ENCODE measurements around the gene TRIP12.
"Not testable (repeated sequence)": the region's sequence is repeated elsewhere in the genome, so short reads cannot be mapped to it uniquely, and the experiment has no call there.

Gene TRIP12

DNA sequence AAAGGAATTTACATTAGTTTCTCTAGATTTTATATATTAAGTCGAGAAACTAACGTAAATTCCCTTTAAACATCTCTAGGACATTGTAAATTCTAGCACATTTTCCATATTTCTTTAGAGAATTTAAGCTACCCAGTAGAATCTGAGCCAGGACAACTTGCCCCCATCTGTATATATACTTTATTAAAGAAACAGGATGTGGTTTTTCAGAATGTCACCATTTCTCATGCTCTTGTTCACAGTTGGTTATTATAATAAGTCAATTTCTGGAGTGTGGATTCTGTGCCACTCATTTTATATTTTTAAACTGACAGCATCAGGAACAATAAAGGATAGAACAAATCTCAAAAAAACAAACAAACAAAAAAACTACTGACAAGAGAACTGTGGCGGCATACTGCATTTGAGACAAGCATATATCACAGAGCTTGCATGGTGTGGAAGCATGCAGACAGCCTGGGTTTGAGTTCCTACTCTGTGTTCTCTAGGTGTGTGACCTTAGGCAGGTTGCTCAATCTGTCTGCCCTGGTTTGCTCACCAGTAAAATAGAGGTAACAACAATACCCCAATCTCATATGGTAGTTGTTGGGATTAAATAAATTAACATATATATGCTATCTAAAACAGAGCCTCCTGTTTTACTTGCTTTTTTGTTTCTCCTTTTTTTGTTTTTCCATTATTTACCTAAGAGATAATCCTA, 146.0 kb downstream of the TRIP12 start:
- no peaks in the 10 kb centered on the region for H3K9me3 ChIP-seq (ENCODE audit: control insufficient read depth, insufficient read depth, low read length)
- peaks cover 13% of the 10 kb centered on the region for H3K36me3 ChIP-seq (ENCODE audit: insufficient read depth, low read length)

DNA sequence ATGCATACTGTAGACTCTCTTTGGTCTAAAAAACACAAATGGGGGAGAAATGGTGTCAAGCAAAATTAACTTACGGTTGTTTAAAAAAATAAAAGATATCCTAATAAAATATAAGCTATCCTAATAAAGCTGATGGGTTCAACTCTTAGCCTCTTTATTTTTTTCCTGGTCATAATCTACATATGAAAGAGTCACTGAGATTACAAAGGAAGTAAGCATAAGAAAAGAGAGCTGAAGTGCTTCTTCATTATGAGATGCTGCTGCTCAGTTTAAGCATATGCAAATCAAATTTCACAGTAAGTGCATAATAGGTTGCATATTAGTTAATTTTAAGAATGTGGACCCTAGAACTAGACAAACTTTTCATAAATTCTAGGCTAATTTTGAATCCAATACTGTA, 147.6 kb downstream of the TRIP12 start:
- peaks cover 16% of the 10 kb centered on the region for H3K36me3 ChIP-seq (ENCODE audit: insufficient read depth, low read length)
- H3K9ac ChIP-seq (ENCODE audit: low read depth, low read length), result no peak overlapping the region

More for the DNA sequence above, 146.0 kb downstream of the TRIP12 start:
- H3K9ac ChIP-seq (ENCODE audit: low read depth, low read length), result no peak overlapping the region; the same call in 1 of the 2 replicates
- H3K4me1 ChIP-seq (ENCODE audit: insufficient read depth, low read length), result peaks cover 32% of the 10 kb centered on the region

DNA sequence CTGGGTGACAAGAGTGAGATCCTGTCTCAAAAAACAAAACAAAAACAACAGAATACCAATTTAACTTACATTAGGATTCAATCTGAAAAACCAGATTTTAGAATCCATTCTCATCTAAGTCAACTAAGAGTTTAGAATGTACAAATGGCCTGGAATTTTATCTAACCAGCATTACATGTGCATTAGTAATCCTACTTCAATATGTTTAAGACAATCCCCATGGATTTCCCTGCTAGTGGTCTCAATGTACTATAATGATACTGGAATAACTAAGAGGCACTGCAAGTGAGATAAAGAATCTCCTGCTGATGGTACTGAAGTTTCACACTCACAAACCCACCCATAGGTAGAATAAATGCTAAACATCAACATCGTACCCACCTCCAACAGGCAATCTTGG, 153.6 kb downstream of the TRIP12 start:
- Histone ChIP-seq H3K9me3 (ENCODE audit: control insufficient read depth, insufficient read depth, low read length) (no peaks in the 10 kb centered on the region), H3K9ac (ENCODE audit: low read depth, low read length) (no peak overlapping the region), H3K36me3 (ENCODE audit: insufficient read depth, low read length) (peaks cover 14% of the 10 kb centered on the region), H3K4me1 (ENCODE audit: insufficient read depth, low read length) (no peaks in the 10 kb centered on the region)

More for the DNA sequence above, 147.6 kb downstream of the TRIP12 start:
- H3K4me1 ChIP-seq (ENCODE audit: insufficient read depth, low read length), result peaks cover 27% of the 10 kb centered on the region
- H3K9me3 ChIP-seq (ENCODE audit: control insufficient read depth, insufficient read depth, low read length), result no peaks in the 10 kb centered on the region

DNA sequence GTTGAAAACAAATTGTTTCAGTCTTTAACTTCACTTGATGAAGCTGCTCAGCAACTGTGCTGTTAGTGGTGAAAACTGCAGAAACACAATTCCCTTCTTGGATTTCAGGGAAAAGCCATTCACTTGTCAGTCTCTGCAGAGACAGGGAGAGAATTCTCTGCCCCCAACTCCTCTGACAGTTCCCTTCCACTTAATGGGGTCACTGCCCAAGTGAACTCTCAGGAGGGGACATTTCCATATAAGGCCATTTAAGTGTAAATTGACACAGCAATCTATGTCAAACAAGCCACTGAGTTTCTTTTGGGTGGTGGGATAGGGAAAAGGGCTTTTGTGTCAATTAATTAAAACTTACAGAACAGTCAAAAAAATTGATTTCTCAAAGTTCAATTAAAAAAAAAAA, 156.1 kb downstream of the TRIP12 start:
- H3K4me1 ChIP-seq (ENCODE audit: insufficient read depth, low read length), result no peaks in the 10 kb centered on the region
- no peak overlapping the region for H3K9ac ChIP-seq (ENCODE audit: low read depth, low read length)
- no peaks in the 10 kb centered on the region for H3K9me3 ChIP-seq (ENCODE audit: control insufficient read depth, insufficient read depth, low read length)
- H3K36me3 ChIP-seq (ENCODE audit: insufficient read depth, low read length), result peaks cover 11% of the 10 kb centered on the region

DNA sequence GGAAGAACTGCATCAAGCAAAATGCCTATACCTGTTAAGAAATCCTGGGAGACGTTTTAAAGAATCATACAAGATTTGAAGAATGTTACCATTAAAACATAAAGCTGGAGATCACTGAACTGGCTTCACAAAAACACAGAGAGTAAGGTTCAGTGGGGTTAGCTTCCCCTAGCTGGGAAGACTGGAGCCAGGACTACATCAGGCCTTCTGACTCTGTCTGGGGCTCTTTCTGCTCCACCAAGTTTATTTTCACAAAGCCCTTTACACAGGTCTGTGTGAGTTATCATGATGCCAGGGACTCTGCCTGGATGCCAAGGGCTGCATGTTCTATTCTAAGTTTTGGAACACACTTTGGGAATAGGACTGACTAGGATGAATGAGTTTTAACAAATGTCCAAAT, 160.1 kb downstream of the TRIP12 start:
- Histone ChIP-seq H3K9ac (ENCODE audit: low read depth, low read length) (no peak overlapping the region), H3K4me1 (ENCODE audit: insufficient read depth, low read length) (no peaks in the 10 kb centered on the region), H3K9me3 (ENCODE audit: control insufficient read depth, insufficient read depth, low read length) (no peaks in the 10 kb centered on the region), H3K36me3 (ENCODE audit: insufficient read depth, low read length) (peaks cover 2% of the 10 kb centered on the region; the same call in 1 of the 2 replicates)

DNA sequence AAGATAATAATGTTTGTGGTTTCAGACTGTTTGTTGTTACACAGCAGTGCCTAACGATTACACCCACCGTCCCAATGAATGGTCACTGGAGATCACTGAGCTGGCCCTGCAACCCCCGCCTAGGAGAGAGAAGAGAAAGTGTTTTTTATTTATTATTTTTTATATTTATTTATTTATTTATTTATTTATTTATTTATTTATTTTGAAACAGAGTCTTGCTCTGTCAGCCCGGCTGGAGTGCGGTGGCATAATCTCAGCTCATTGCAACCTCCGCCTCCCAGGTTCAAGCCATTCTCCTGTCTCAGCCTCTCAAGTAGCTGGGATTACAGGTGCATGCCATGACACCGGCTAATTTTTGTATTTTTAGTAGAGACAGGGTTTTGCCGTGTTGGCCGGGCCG, 164.3 kb downstream of the TRIP12 start:
- H3K9ac ChIP-seq (ENCODE audit: low read depth, low read length); H3K36me3 ChIP-seq (ENCODE audit: insufficient read depth, low read length): not testable (repeated sequence)

DNA sequence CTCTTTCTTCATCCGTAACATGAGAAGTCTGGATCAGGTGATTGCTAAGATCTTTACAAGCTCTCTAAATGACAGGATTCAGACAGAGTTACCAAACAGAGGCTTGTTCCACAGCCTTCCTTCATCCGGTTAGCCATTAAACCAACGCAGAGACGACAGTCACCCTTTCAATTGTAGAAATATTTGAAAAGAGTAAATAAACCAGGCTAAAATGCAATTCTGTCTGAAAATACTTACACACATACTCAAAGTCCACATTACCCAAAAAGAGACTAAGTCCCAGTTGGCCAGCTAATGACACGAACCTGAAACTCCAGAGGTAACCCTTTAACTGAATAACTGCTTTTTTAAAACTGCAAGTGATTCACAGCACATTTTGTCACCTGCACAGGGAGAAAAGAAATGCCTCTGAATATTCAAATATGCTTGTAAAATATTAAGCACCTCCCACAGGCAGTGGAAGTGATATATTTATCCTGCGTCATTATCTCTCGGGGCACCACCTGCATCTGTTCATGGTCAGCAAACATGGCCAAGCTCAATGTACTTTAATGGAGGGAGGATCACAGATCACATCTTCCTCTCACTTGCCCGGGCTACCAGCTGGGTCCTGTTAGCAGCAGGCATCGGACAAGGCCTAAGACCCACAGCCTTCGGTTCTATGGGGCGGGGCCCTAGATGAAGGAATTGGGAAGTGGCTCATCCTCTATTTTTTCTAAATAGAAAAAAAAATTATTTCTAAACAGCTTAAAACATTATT, 168.7 kb downstream of the TRIP12 start:
- no peaks in the 10 kb centered on the region for H3K9me3 ChIP-seq (ENCODE audit: control insufficient read depth, insufficient read depth, low read length)
- H3K36me3 ChIP-seq (ENCODE audit: insufficient read depth, low read length), result 0 out of 2 replicates have a peak, but pooled peaks cover under 1% of the 10 kb centered on the region
- H3K4me1 ChIP-seq (ENCODE audit: insufficient read depth, low read length), result peaks cover 5% of the 10 kb centered on the region; the same call in 1 of the 2 replicates
- H3K9ac ChIP-seq (ENCODE audit: low read depth, low read length), result no peak overlapping the region

More for the DNA sequence above, 164.3 kb downstream of the TRIP12 start:
- H3K9me3 ChIP-seq (ENCODE audit: control insufficient read depth, insufficient read depth, low read length); H3K4me1 ChIP-seq (ENCODE audit: insufficient read depth, low read length): not testable (repeated sequence)

DNA sequence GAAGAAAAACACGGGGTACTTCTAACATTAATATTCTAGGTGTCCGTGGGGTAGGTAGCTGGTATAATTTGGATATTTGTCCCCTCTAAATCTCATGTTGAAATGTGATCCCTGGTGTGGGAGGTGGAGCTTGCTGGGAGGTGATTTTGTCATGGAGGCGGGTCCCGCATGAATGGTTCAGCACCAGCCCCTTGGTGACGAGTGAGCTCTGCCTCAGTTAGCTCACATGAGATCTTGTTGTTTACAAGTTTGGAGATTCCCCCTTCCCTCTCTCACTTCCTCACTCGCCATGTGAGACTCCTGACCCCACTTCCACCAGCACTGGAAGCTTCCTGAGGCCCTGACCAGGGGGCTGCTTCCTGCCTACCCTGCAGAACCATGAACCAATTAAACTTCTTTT, 172.0 kb downstream of the TRIP12 start:
- Histone ChIP-seq H3K4me1 (ENCODE audit: insufficient read depth, low read length) (peaks cover 5% of the 10 kb centered on the region; the same call in 1 of the 2 replicates), H3K9ac (ENCODE audit: low read depth, low read length) (no peak overlapping the region), H3K9me3 (ENCODE audit: control insufficient read depth, insufficient read depth, low read length) (no peaks in the 10 kb centered on the region), H3K36me3 (ENCODE audit: insufficient read depth, low read length) (no peaks in the 10 kb centered on the region)

DNA sequence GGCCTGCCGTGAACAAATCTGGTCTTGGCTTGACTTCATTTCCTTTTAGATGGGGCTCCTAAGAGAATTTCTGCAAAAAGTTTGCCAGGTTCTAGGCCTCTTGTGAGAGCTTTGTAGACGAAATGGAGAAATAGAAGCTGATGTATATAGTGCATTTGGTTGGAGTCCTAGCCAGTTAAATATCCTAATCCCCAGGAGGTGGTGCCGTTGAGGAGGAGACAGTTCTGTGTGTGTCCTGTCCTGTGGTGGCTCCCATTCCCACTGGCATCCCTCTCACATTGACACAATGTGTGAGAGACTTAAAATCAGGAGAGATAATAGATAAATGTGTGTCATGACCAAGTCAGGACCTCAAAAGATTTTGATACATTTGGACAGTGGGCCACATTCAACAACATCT, 172.9 kb downstream of the TRIP12 start:
- Histone ChIP-seq H3K4me1 (ENCODE audit: insufficient read depth, low read length) (peaks cover 5% of the 10 kb centered on the region; the same call in 1 of the 2 replicates), H3K9me3 (ENCODE audit: control insufficient read depth, insufficient read depth, low read length) (peaks cover 4% of the 10 kb centered on the region; the same call in 1 of the 2 replicates), H3K36me3 (ENCODE audit: insufficient read depth, low read length) (no peaks in the 10 kb centered on the region; the same call in 1 of the 2 replicates), H3K9ac (ENCODE audit: low read depth, low read length) (no peak overlapping the region)

DNA sequence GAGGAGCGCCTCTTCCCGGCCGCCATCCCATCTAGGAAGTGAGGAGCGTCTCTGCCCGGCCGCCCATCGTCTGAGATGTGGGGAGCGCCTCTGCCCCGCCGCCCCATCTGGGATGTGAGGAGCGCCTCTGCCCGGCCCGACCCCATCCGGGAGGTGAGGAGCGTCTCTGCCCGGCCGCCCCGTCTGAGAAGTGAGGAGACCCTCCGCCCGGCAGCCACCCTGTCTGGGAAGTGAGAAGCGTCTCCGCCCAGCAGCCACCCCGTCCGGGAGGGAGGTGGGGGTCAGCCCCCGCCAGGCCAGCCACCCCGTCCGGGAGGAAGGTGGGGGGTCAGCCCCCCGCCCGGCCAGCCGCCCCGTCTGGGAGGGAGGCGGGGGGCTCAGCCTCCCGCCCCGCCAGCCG, 179.1 kb downstream of the TRIP12 start:
- not testable (repeated sequence) for H3K4me1 ChIP-seq (ENCODE audit: insufficient read depth, low read length); H3K9ac ChIP-seq (ENCODE audit: low read depth, low read length); H3K36me3 ChIP-seq (ENCODE audit: insufficient read depth, low read length)
- H3K9me3 ChIP-seq (ENCODE audit: control insufficient read depth, insufficient read depth, low read length), result peaks cover 17% of the 10 kb centered on the region

DNA sequence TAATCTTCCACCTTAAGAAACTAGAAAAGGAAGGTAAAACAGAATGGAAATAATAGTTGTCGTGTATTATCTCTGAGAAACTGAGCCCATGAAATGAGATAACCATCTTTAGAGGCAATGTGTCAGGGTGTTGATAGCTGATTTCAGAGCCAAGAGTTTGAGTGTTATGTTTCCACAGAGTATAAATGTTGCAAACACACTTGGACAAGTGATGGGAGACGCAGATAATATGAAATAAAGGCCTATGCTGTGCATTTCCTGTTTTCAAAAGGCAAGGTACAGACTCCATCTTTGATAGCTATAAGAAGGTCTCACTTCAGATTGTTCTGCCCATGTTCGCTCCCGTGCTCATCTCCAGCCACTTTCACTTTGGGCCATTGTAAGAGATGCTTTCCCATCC, 181.5 kb downstream of the TRIP12 start:
- no peak overlapping the region for H3K9ac ChIP-seq (ENCODE audit: low read depth, low read length)
- no peaks in the 10 kb centered on the region for H3K4me1 ChIP-seq (ENCODE audit: insufficient read depth, low read length)
- peaks cover 17% of the 10 kb centered on the region for H3K9me3 ChIP-seq (ENCODE audit: control insufficient read depth, insufficient read depth, low read length)
- no peaks in the 10 kb centered on the region; the same call in 1 of the 2 replicates for H3K36me3 ChIP-seq (ENCODE audit: insufficient read depth, low read length)

DNA sequence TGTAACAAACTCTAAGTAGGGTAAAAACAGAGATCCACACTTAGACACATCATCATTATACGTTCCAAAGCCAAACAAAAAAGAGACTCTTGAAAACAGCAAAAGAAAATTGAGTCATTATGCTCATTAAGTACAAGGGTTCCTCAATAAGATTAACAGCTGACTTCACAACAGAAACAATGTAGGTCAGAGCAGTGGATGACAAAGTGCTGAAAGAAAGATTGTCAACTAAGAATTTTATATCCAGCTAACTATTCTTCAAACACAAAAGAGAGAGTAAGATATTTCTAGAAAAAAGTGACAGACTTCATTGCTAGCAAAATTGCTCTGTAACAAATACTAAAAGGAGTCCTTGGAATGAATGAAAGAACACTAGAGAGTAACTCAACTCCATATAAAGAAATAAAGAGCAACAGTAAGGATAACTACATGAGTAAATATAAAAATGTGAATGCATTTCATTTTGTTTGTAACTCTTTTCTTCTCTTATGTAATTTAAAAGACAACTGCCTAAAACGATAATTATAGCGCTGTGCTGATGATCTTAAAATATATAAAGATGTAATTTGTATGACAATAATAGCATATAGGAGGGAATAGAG, 183.7 kb downstream of the TRIP12 start:
- no peak overlapping the region for H3K9ac ChIP-seq (ENCODE audit: low read depth, low read length)
- peaks cover 13% of the 10 kb centered on the region for H3K9me3 ChIP-seq (ENCODE audit: control insufficient read depth, insufficient read depth, low read length)
- no peaks in the 10 kb centered on the region for H3K36me3 ChIP-seq (ENCODE audit: insufficient read depth, low read length)
- peaks cover 16% of the 10 kb centered on the region for H3K4me1 ChIP-seq (ENCODE audit: insufficient read depth, low read length)

DNA sequence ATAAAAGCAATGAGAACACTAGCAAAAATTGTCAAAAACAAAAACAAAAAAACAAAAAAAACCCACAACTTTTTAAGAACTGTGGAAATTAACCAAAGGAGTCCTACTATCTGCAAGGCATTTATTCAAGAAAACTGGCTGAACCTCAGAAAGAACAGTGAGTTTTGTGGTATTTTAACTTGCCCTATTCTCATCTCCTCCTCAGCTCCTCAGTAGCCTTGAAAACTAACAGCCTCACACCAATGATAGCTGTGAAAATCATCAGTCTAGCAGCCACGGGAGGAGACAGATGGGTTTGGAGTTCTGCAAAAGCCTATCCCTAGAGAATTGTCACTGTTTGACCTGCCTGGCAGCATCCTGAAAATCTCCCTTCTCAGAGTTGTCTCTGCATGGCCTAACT, 187.4 kb downstream of the TRIP12 start:
- Histone ChIP-seq H3K36me3 (ENCODE audit: insufficient read depth, low read length) (no peaks in the 10 kb centered on the region), H3K4me1 (ENCODE audit: insufficient read depth, low read length) (peaks cover 29% of the 10 kb centered on the region), H3K9ac (ENCODE audit: low read depth, low read length) (no peak overlapping the region), H3K9me3 (ENCODE audit: control insufficient read depth, insufficient read depth, low read length) (0 out of 2 replicates have a peak, but pooled peaks cover 4% of the 10 kb centered on the region)

DNA sequence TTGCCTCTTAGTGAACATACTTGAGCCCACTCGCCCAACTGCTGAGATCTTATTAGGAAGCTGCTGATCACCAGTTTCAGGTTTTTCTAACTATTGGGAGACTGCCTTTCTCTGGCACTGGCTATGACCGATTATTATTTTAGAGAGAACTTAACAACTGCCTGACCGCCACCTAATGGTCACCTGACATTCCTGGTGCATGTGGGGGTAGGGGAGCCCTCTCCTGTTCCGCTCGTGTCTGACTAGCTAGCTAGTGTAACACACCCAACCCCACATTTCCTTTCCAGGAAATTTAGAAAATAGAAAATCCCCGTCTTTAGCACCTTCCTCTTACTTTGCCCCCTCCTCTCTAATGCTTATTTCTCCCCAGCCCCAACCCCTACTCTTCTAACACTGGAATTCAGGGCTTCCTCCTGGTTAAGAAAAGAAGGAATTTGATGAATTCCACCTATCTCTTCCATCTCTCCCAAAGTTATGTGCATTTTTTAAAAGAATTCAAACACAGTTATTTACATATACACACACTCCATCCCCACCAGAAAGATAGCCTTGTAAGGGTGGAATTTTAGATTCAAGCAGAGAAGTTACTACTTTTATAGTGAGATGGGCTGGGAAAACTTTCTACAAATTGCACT, 188.1 kb downstream of the TRIP12 start:
- no peak overlapping the region for H3K9ac ChIP-seq (ENCODE audit: low read depth, low read length)
- H3K4me1 ChIP-seq (ENCODE audit: insufficient read depth, low read length), result peaks cover 29% of the 10 kb centered on the region
- 0 out of 2 replicates have a peak, but pooled peaks cover under 1% of the 10 kb centered on the region for H3K9me3 ChIP-seq (ENCODE audit: control insufficient read depth, insufficient read depth, low read length)
- H3K36me3 ChIP-seq (ENCODE audit: insufficient read depth, low read length), result no peaks in the 10 kb centered on the region

Data from ES-I3 (cell line).